Immature natural killer cell (primary cell): ENCODE results near the gene UPF3A. TPM values are rescaled to one million over a fixed set of nuclear protein-coding genes. Genes with fewer than 3 reads are reported as not detected.
"Not testable (repeated sequence)": the region's sequence is repeated elsewhere in the genome, so short reads cannot be mapped to it uniquely, and the experiment has no call there.

Experiments
- DNase-seq, 3 donors: peaks; one replicate each; pipeline ENCODE4 v3.0.0; 2022; ENCODE audit warnings: mixed read lengths in 1 of 3
- H3K27ac Mint-ChIP-seq, 6 donors: one replicate each; pipeline ENCODE4 v1.8.0; 2020; ENCODE audit warnings: mixed read lengths in 6 of 6, mild to moderate bottlenecking in 5 of 6, inconsistent platforms in 4 of 6, moderate library complexity in 3 of 6
- H3K27me3 Mint-ChIP-seq, 3 donors: one replicate each; pipeline ENCODE4 v1.8.0; 2020 to 2021; ENCODE audit warnings: low read depth in 3 of 3, mild to moderate bottlenecking in 3 of 3, mixed read lengths in 3 of 3, moderate library complexity in 3 of 3, inconsistent platforms in 1 of 3
- H3K36me3 Mint-ChIP-seq, 3 donors: one replicate each; pipeline ENCODE4 v1.8.0; 2020; ENCODE audit warnings: mixed read lengths in 3 of 3, inconsistent platforms in 2 of 3, mild to moderate bottlenecking in 2 of 3
- H3K4me1 Mint-ChIP-seq, 2 donors: one replicate each; pipeline ENCODE4 v1.8.0; 2020; ENCODE audit warnings: inconsistent platforms in 2 of 2, mild to moderate bottlenecking in 2 of 2, mixed read lengths in 2 of 2, moderate library complexity in 1 of 2
- H3K4me3 Mint-ChIP-seq, 5 donors: one replicate each; pipeline ENCODE4 v1.8.0; 2020; ENCODE audit warnings: mild to moderate bottlenecking in 5 of 5, mixed read lengths in 5 of 5, inconsistent platforms in 3 of 5, moderate library complexity in 3 of 5
- H3K9me3 Mint-ChIP-seq, 6 donors: one replicate each; pipeline ENCODE4 v1.8.0; 2020; ENCODE audit warnings: mild to moderate bottlenecking in 6 of 6, mixed read lengths in 6 of 6, inconsistent platforms in 4 of 6, moderate library complexity in 3 of 6
- polyA plus RNA-seq, 3 donors: library from polyadenylated mRNA; unstranded; fragments of 300-500 nt; fragmentation: Illumina TruSeq; gene quantifications; one replicate each; pipeline ENCODE4 v1.2.3, GENCODE V29; 2021

The UPF3A gene
- polyA plus RNA-seq, 3 donors from 2014 or later = 8.9 to 35.5 (median 23.9) TPM

DNA sequence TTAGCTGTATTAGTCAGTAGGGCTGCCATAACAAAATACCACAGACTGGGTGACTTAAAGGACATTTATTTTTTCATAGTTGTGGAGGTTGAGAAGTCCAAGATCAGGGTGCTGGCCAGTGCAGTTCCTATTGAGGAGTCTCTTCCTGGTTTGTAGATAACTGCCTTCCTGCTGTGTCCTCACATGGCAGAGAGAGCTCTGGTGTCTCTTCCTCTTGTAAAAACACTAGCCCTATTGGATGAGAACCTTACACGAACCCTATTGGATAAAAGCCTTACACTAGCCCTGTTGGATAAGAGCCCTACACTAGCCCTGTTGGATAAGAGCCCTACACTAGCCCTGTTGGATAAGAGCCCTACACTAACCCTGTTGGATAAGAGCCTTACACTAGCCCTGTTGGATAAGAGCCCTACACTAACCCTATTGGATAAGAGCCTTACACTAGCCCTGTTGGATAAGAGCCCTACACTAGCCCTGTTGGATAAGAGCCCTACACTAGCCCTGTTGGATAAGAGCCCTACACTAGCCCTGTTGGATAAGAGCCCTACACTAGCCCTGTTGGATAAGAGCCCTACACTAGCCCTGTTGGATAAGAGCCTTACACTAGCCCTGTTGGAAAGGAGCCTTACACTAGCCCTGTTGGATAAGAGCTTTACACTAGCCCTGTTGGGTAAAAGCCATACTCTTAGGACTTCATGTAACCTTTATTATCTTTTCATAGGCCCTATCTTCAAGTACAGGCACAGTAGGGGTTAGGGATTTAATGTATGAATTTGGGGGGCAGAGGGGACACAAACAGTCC, 29.6 kb upstream of the UPF3A start:
- not testable (repeated sequence) for H3K27me3 Mint-ChIP-seq, DNase-seq, H3K4me3 Mint-ChIP-seq, H3K9me3 Mint-ChIP-seq
- Mint-ChIP-seq H3K4me1 (peaks cover 10 to 62% of the 10 kb centered on the region in 2 donors), H3K36me3 (peaks cover 38 to 54% (median 46%) of the 10 kb centered on the region in 3 donors), H3K27ac (peak overlapping the region in 1 of 6 donors; percentile 77)

DNA sequence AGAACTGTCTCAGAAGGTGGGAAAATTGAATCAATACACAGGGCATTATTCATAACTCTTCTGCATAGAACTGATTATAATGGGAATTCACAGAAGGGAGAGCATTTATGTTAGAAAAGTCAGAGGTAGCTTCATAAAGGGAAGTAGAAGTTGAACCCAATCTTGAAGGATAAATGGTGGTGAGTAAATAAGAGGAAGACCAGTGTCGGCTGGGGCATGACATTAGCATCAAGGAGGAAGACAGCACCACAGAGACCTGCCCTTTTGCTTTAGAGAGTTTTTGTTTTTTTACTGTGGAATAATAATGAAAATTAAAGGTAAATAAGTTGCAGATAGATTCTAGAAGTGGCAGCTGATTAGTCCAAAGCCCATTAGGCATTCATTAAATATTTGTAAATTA, 24.9 kb upstream of the UPF3A start:
- no peaks in the 10 kb centered on the region for H3K27me3 Mint-ChIP-seq
- peaks cover 27 to 74% of the 10 kb centered on the region in 2 donors for H3K4me1 Mint-ChIP-seq
- no peak for DNase-seq
- no peak overlapping the region for H3K4me3 Mint-ChIP-seq
- H3K27ac Mint-ChIP-seq = peak overlapping the region in 2 of 6 donors; percentile 4 to 7
- peaks cover 57 to 69% (median 60%) of the 10 kb centered on the region in 3 donors for H3K36me3 Mint-ChIP-seq
- no peaks in the 10 kb centered on the region for H3K9me3 Mint-ChIP-seq

DNA sequence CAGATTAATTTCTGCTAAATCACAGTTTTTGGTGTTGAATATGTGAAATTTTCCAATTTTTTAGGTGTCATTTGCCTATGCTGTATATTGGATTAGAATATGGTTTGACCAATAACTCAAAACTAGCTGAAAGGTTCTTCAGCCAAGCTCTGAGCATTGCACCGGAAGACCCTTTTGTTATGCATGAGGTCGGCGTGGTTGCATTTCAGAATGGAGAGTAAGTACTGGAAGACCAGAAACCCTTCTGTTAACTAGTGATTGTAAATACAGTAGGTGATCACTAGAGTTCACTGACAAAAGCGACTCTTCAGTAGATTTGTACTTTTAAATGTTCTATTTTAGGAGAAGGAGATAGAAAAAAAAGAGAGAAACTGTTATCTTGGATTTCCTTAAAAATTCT, 24.4 kb upstream of the UPF3A start:
- H3K27ac Mint-ChIP-seq = no peak overlapping the region
- H3K9me3 Mint-ChIP-seq = no peaks in the 10 kb centered on the region
- DNase-seq = no peak
- H3K27me3 Mint-ChIP-seq = no peaks in the 10 kb centered on the region
- H3K4me1 Mint-ChIP-seq = peaks cover 32 to 76% of the 10 kb centered on the region in 2 donors
- no peak overlapping the region for H3K4me3 Mint-ChIP-seq
- peaks cover 56 to 70% (median 60%) of the 10 kb centered on the region in 3 donors for H3K36me3 Mint-ChIP-seq

DNA sequence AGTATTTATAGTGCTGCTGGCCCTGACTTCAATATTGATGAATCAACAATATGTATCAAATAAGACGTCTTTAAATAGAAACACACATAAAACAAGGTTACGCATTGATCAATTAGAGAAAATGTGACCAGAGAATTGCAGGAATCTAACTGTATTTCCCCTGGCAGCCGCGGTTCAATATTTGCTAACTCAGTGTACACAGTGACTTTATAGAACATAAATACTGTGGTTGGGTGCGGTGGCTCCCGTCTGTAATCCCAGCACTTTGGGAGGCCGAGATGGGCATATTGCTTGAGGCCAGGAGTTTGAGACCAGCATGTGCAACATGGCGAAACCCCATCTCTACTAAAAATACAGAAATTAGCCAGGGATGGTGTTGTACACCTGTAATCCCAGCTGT, 22.8 kb upstream of the UPF3A start:
- H3K27me3 Mint-ChIP-seq = peaks cover 3 to 6% (median 4%) of the 10 kb centered on the region in 3 donors
- H3K27ac Mint-ChIP-seq = no peak overlapping the region
- no peak for DNase-seq
- no peaks in the 10 kb centered on the region for H3K9me3 Mint-ChIP-seq
- no peak overlapping the region for H3K4me3 Mint-ChIP-seq
- H3K36me3 Mint-ChIP-seq = peaks cover 54 to 76% (median 60%) of the 10 kb centered on the region in 3 donors
- peaks cover 47 to 85% of the 10 kb centered on the region in 2 donors for H3K4me1 Mint-ChIP-seq

- no peak for DNase-seq
- H3K27ac Mint-ChIP-seq = no peak overlapping the region
- H3K4me1 Mint-ChIP-seq = peaks cover 55 to 85% of the 10 kb centered on the region in 2 donors
- H3K4me3 Mint-ChIP-seq = no peak overlapping the region
- H3K9me3 Mint-ChIP-seq = no peaks in the 10 kb centered on the region
- H3K27me3 Mint-ChIP-seq = peaks cover 5 to 8% (median 7%) of the 10 kb centered on the region in 3 donors
- peaks cover 49 to 73% (median 52%) of the 10 kb centered on the region in 3 donors for H3K36me3 Mint-ChIP-seq
Measured at GRCh38 chr13:114259374-114259773, 22.0 kb upstream of the UPF3A start.

GRCh38 chr13:114259974-114260373, 21.4 kb upstream of the UPF3A start:
- Mint-ChIP-seq H3K9me3 (no peaks in the 10 kb centered on the region), H3K27me3 (peaks cover 5 to 8% (median 7%) of the 10 kb centered on the region in 3 donors), H3K27ac (peak overlapping the region in 1 of 6 donors; percentile 48), H3K4me1 (peaks cover 61 to 85% of the 10 kb centered on the region in 2 donors), H3K36me3 (peaks cover 43 to 70% (median 50%) of the 10 kb centered on the region in 3 donors), H3K4me3 (peak overlapping the region in 1 of 5 donors; percentile 41)
- no peak for DNase-seq

DNA sequence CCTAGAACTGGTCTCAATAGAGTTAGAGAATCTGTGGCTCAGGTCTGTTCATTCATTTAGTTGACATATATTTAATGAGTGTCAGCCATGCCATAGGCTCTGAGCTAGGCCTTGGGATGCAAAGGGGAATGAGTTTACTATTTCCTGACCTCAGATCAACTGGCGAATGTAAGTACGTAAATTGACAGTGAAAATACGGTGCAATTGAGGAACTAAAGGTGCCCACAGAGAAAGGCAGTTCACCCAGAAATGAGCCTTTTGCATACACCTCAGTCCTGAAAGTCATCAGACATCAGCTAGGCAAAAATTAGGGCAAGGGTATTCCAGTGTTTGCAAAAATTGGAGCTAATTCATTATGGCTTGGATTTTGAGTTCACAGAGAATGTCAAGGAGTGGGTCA, 20.6 kb upstream of the UPF3A start:
- H3K4me1 Mint-ChIP-seq = peaks cover 70 to 88% of the 10 kb centered on the region in 2 donors
- DNase-seq = no peak
- H3K27me3 Mint-ChIP-seq = peaks cover 5 to 8% (median 7%) of the 10 kb centered on the region in 3 donors
- no peaks in the 10 kb centered on the region for H3K9me3 Mint-ChIP-seq
- H3K36me3 Mint-ChIP-seq = peaks cover 40 to 70% (median 50%) of the 10 kb centered on the region in 3 donors
- H3K4me3 Mint-ChIP-seq = peak overlapping the region in 4 of 5 donors; percentile 68 to 77 (median 71)
- peak overlapping the region in 4 of 6 donors; percentile 37 to 85 (median 64) for H3K27ac Mint-ChIP-seq

DNA sequence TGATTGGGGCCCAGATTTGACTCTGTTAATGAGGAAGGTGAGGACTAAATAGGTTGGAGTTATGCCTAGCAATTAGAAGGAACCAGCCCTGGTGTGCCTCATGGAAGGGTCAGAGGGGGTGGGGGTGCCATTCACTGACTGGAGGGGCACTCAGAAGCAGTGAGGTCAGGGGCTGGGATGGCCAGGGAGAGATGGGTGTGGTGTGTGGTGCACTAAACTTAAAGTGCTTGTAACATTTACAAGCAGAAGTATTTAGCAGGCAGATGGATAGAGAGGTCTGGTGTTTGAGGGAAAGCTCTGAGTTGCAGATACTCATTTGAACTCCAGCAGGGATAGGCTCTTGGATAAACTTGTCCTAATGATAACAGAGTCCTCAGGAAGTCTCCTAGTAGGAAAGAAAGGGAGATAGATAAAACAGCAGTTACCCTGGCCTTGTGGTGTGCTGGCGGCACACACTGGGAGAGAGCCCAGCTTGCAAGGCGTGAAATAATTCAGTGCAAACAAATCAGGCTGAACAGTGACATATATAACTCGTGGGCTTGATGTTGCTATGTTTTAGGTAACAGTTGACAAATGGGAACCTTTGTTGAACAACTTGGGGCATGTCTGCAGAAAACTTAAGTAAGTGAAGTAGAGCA, 20.0 kb upstream of the UPF3A start:
- Mint-ChIP-seq H3K27me3 (peaks cover 5 to 8% (median 7%) of the 10 kb centered on the region in 3 donors), H3K4me3 (peak overlapping the region; percentile 68 to 77 (median 69)), H3K27ac (peak overlapping the region; percentile 26 to 85 (median 71)), H3K9me3 (no peaks in the 10 kb centered on the region), H3K4me1 (peaks cover 73 to 88% of the 10 kb centered on the region in 2 donors), H3K36me3 (peaks cover 40 to 70% (median 44%) of the 10 kb centered on the region in 3 donors)
- DNase-seq = no peak

- Mint-ChIP-seq H3K27me3 (peaks cover 5 to 9% (median 8%) of the 10 kb centered on the region in 3 donors), H3K4me1 (peaks cover 89 to 95% of the 10 kb centered on the region in 2 donors), H3K4me3 (peak overlapping the region; percentile 68 to 82 (median 73)), H3K9me3 (peaks cover 0 to 7% (median 0%) of the 10 kb centered on the region in 6 donors), H3K36me3 (peaks cover 32 to 71% (median 38%) of the 10 kb centered on the region in 3 donors), H3K27ac (peak overlapping the region; percentile 77 to 94 (median 86))
- peak; percentile 87 to 89 (median 88) for DNase-seq
Measured at GRCh38 chr13:114263578-114263977, 17.8 kb upstream of the UPF3A start.

GRCh38 chr13:114264313-114264712, 17.1 kb upstream of the UPF3A start:
- Mint-ChIP-seq H3K36me3 (peaks cover 35 to 74% (median 35%) of the 10 kb centered on the region in 3 donors), H3K27me3 (peaks cover 5 to 16% (median 12%) of the 10 kb centered on the region in 3 donors), H3K4me1 (peaks cover 96 to 100% of the 10 kb centered on the region in 2 donors), H3K4me3 (peak overlapping the region; percentile 15 to 86 (median 68)), H3K27ac (peak overlapping the region in 5 of 6 donors; percentile 77 to 94 (median 85))
- H3K9me3 Mint-ChIP-seq, DNase-seq: not testable (repeated sequence)

DNA sequence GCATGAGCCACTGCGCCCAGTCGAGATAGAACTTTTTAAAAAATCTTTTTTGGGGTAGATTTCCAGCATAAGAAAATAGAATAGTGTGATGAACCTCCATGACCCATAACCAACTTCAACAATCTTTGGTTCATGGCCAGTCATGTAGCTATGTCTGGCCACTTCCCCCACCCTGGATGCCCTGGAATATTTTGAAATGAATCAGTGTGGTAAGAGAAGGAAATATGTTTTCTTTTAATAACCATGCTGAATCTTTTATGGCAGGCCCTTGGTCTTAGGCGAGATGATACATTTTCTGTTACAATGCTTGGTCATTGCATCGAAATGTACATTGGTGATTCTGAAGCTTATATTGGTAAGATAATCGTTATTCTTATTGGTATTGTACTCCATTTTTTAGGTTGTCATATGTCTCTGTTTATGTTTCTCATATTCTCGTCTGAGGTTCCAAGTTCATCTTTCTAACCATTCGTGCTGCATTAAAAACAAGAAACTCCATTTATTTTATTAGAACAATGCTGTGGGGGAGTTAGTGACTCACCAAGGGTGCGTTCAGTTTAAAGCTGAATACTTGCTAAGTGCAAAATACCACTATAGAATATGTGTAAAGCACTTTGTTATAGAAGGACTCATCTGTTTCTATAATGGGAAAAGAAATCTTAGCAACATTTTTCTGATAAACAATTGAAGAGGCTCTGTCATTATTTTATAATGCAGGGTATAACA, 16.4 kb upstream of the UPF3A start:
- peaks cover 95 to 99% of the 10 kb centered on the region in 2 donors for H3K4me1 Mint-ChIP-seq
- H3K27me3 Mint-ChIP-seq = peaks cover 5 to 17% (median 12%) of the 10 kb centered on the region in 3 donors
- peaks cover 0 to 7% (median 0%) of the 10 kb centered on the region in 6 donors for H3K9me3 Mint-ChIP-seq
- DNase-seq = no peak
- H3K27ac Mint-ChIP-seq = peak overlapping the region in 5 of 6 donors; percentile 62 to 94 (median 77)
- peaks cover 28 to 70% (median 30%) of the 10 kb centered on the region in 3 donors for H3K36me3 Mint-ChIP-seq
- H3K4me3 Mint-ChIP-seq = peak overlapping the region; percentile 41 to 86 (median 68)

GRCh38 chr13:114266241-114266640, 15.2 kb upstream of the UPF3A start:
- no peak for DNase-seq
- H3K4me3 Mint-ChIP-seq = peak overlapping the region; percentile 48 to 86 (median 70)
- H3K9me3 Mint-ChIP-seq = peaks cover 0 to 7% (median 0%) of the 10 kb centered on the region in 6 donors
- peaks cover 5 to 17% (median 12%) of the 10 kb centered on the region in 3 donors for H3K27me3 Mint-ChIP-seq
- H3K4me1 Mint-ChIP-seq = peaks cover 89 to 95% of the 10 kb centered on the region in 2 donors
- H3K36me3 Mint-ChIP-seq = peaks cover 18 to 67% (median 26%) of the 10 kb centered on the region in 3 donors
- H3K27ac Mint-ChIP-seq = peak overlapping the region in 5 of 6 donors; percentile 29 to 84 (median 77)
